ENCODE data around the gene FARP2. TPM values are rescaled to one million over a fixed set of nuclear protein-coding genes. Genes with fewer than 3 reads are reported as not detected.
"Not testable (repeated sequence)": the region's sequence is repeated elsewhere in the genome, so short reads cannot be mapped to it uniquely, and the experiment has no call there.

The FARP2 gene
- total RNA-seq, 1 donor from 2014 or later: 62.0 TPM

DNA sequence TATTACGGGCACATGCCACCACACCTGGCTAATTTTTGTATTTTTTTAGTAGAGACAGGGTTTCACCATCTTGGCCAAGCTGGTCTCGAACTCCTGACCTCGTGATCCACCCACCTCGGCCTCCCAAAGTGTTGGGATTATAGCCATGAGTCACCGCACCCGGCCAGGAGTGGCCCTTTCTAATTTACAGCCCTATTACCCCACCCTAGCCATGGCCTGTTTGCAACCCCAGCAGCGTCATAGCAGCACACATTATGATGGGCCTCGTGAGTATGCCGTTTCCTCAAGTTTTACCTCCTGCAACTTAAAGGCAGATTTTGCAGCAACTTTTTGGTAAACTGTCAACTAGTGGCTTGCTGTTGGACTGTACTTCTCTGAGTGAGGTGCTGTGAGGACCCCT is 97.8 kb downstream of the FARP2 start:
- not testable (repeated sequence) for DNase-seq (ENCODE audit: low read depth)

DNA sequence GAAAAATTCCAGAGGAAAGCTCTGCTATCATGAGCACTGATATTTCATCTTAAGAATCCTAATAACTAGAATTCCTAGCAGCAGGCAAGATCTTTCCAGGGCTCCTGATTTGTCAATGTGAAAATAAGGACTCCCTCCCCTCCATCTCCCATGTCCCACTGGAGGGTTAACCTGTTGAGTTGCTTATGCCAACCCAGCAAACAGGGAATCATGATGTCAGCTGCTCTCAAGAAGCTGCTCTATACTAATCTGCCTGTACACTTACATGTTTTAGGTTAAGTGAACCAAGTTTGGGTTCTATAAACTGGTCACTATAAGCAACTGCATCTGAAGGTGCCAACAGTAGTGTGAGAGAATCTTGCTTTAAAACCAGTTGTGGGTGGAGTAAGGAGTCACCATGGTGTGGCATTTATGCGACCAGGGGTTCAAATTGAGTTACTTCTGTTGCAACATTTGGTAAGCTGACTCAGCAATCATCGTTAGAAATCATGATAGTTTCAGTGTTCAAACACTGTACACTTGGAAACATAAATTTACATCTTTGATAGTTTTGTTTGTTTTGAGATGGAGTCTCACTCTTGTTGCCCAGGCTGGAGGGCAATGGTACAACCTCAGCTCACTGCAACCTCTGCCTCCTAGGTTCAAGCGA is 98.9 kb downstream of the FARP2 start:
- DNase-seq (ENCODE audit: low read depth): peak; percentile 14

DNA sequence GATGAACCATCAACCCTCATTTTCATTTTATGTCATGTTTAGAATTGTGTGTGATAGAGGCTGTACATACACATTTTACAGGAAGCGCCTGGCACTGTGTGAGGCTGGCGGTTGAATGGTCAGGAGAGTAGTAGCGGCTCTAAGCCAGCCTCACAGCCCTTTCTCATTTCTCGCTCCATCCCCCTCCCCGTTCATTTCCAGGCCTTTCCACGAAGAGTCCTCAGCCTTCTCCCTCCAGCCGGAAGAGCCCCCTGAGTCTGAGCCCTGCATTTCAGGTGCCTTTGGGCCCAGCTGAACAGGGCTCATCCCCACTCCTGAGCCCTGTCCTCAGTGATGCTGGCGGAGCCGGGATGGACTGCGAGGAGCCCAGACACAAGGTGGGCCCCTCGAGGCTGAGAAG is 100.5 kb downstream of the FARP2 start:
- no peak for DNase-seq (ENCODE audit: low read depth)

DNA sequence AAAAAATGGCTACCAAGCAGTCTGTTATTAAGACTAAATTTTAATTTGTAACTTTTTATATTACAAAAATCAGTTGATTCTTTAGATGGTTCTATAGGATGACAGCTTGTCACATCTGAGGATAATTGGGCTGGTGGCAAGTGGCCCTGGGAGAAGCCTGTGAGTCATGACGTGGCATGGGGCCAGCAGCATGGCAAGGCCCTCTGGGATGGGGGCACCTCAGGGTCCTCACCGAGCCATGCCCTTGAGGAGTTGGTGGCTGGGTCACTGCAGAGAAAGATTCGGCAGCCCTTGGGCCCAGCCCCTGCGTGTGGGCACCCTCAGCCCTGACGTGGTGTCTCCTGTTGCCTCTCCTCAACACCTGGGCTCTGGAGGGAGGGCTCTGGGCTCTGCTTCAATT is 102.6 kb downstream of the FARP2 start:
- DNase-seq (ENCODE audit: low read depth): no peak

DNA sequence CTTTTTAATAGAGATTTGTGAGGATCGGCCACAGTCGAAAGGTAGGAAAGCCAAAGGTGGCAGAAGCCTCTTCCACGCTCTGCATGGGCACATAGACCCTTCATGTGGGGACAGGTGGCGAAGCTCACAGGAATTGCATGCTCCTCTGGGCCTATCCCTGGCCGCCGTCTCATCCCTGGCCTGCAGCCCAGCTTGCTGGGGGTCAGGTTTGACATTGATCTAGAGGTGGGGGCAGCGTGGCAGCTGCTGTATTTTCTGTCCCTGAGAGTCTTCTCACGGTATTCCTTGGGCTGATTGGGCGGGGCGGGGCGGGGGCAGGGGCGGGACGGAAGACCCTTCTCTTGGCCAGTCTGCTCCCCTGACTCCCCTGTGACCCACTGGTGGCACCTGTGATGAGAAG is 103.4 kb downstream of the FARP2 start:
- no peak for DNase-seq (ENCODE audit: low read depth)

DNA sequence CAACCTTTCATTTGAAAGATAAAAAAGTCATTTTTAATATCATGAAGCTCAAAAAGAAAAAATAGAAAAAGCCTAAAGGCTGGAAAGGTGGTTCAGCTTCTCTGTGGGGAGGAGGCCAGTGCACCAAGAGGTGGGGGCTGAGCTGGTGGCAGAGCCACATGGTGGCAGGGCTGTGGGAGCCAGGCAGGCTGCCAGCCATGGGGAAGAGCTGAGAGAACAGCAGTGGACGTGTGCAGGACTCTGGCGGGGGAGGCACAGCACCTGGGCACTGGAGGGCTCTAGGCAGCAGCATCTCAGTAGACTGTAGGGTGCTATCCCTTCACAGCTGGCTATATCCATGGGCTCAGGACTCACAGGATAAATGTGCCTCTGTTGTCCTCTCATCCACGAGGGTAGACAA is 104.5 kb downstream of the FARP2 start:
- no peak for DNase-seq (ENCODE audit: low read depth)

DNA sequence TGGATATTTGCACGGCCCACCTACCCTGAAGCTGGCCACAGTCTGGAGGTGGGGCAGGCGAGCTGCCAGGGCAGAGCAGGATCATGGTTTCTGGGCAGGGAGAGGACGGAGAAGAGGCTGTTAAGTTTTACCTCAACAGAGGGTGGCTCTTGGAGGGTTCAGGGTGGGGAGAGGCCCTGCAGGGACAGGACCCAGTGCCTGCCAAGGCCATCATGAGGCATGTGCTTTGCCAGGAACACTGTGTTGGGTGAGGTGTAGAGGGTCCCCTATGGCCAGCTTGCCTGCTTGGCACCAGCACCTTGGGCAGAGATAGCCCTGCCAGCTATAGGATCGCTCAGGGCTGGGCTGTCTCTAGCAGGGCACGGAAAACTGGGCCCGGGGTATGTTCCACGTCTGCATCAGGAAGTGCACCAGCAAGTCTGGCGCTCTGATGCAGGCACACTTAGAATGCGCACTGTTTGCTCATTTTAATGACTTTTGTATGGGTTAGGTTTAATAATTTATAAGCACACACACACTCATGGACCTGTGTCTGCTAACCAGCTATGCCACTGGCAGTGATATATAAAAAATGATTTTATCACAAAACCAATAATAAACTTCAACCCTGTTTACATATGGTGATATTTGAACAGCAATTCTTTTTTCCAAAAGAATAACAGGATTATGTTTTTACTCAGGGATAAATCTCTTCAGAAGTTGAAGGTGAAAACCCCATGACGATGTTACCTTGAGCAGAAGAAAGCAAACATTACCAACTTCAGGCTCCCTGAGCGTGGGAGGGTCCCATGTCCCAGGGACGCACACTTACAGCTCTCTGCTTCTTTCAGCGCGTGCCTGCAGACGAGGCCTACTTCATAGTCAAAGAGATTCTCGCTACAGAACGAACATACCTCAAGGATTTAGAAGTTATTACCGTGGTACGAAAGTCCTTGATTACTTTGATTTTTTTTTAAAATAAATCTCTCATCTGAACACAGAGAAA is 105.9 kb downstream of the FARP2 start:
- DNase-seq (ENCODE audit: low read depth): peak; percentile 7

DNA sequence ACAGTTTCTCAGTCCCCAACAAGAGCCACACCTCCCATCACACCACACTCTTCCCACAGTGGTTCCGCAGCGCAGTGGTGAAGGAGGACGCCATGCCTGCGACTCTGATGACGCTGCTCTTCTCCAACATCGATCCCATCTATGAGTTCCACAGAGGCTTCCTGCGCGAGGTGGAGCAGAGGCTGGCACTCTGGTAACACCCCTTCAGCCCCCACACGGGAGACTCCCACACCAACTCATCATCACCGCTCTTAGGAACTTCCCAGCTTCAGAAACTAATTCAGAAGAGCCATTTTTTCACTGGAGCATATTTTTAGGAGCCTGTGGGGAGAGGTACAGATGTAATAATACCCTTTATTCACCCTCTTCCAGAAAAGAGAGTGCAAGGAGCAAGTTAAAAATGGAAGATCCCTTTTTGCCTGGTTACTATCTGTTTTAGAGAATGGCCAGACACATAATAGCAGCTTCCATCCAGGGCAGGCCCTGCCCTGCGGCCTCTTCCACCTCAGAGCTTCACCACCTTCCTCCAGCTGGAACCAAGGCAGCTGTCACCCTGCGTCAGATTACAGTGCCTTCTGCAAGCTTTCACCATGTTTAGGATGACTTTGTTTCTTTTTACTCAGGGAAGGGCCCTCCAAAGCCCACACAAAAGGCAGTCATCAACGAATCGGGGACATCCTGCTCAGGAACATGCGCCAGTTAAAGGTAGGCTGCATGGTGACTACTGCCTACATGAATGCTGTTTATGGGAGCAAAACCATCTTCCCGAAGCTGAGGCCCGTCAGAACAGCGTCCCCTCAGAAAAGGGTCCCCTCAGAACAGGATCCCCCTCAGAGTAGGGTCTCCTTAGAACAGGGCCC is 107.4 kb downstream of the FARP2 start:
- no peak for DNase-seq (ENCODE audit: low read depth)

DNA sequence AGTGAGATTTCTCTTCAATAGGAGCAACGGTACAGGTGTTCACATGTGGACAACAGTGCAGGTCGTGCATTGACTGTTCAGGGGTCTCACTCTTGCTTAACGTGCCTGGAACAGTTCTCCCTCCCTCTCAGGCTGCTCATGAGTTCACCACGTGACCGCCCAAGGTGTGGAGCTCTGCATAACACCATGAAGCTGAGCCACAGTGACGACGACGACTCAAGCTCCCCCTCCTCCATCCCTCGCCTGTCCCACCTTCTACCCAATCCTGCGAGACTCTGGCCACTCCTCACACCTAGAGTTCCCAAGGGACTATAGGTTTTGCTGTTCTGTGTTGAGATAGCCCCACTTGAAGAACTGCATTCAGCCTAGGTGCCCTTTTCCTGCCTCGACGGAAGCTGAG is 109.5 kb downstream of the FARP2 start:
- DNase-seq (ENCODE audit: low read depth): no peak

DNA sequence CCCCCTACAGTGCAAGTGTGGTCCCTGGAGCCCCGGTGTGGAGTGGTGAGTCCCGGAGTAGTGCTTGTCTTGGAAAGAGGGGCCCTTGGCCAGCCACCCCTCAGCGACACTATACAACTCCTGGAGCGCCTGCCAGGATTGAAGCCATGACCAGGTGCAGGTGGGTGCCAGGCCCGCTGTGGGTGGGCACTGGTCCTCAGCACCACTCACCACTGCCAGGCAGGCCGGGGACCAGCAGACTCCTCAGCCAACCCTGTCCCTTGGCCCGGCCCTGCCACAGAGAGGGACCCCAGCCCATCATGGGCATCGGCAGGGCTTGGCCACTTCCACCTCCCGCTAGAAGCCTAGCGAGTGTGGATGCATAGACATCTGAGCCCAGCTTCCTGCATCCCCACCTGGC is 110.1 kb downstream of the FARP2 start:
- DNase-seq (ENCODE audit: low read depth): no peak

DNA sequence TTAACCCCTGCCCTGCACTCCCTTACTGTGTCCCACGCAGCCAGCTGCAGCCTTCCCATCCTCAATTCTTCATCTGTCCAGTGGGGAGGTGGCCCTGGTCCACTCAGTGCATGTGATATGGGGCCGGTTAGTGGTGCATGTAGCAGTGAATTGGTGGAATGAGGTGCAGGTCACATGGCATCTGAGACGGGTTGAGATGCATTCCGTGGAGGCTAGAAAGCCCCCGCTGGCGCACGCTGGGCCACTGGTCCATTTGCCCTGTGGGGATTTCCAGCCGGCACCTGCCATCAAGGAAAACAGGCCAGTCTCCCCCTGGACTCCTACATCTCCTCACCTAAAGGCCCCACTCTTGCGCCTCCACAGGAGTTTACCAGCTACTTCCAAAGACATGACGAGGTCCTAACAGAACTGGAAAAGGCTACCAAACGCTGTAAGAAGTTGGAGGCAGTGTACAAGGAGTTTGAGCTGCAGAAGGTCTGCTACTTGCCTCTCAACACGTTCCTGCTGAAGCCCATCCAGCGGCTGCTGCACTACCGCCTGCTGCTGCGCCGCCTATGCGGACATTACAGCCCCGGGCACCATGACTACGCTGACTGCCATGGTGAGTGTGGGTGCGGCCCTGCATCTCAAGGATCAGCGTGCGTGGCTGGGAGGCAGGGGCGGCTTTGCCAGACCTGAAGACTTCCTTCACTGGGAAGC is 111.8 kb downstream of the FARP2 start:
- no peak for DNase-seq (ENCODE audit: low read depth)

DNA sequence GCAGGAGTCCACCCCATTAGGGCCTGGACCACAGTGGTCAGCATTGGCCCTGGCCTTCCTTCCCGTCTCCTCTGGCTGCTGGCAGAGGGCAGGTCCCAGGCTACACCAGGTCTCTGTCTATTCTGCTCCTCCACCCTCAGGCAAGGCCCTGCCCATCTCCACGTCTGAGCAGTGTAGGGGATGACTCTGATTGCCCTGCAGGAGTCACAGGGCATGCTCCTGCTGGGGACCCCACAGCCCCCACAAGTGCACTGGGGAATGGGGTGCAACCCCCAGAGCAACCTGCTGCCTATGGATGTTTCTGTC is 112.3 kb downstream of the FARP2 start:
- no peak for DNase-seq (ENCODE audit: low read depth)

DNA sequence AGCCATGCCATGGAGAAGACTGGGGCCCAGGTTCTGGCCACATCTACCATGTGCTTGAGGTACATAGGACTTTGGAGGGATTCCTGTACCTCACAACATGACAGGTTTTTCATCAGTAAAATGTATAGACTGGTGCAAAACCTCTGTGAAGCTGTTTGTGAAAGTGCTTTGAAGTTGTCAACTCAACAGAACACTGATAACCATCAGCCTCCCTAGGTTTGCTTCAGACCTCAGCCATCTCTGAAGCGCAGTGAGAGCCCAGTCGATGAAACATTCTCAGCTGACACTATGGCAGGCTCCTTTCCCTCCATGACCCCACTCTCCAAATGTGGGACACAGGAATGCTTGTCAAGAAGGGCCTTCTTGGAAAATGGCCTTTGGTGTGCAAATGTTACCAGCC is 113.7 kb downstream of the FARP2 start:
- no peak for DNase-seq (ENCODE audit: low read depth)

DNA sequence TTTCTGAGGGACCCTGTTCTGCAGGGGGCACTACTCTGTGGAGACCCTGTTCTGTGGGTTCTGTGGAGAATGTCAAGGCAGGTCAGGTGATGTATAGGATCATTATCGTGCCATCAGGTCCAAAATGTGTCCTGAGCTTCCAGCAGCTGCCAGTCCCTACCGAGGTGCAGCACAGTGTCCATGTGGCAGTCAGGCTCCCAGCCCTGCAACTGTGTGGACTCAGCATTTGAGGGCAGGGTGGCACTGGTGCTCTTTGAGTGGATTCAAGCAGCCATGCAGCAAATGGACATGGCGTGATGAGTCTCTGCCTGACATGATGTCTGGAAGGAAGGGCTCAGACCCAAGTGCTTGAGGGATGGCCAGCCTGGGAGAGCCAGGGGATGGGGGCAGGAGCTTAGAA is 117.3 kb downstream of the FARP2 start:
- DNase-seq (ENCODE audit: low read depth): no peak

DNA sequence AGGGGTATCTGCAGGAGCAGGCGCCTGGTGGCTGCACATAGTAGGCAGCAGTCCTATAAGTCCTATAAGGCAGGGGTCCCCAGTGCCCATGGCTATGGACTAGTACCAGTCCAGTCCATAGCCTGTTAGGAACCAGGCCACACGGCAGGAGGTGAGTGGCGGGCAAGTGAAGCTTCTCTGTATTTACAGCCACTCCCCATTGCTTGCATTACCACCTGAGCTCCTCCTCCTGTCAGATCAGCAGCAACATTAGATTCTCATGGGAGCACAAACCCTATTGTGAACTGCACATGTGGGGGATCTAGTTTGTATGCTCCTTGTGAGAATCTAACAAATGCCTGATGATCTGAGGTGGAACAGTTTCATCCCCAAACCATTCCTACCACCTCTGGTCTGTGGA is 119.2 kb downstream of the FARP2 start:
- no peak for DNase-seq (ENCODE audit: low read depth)

DNA sequence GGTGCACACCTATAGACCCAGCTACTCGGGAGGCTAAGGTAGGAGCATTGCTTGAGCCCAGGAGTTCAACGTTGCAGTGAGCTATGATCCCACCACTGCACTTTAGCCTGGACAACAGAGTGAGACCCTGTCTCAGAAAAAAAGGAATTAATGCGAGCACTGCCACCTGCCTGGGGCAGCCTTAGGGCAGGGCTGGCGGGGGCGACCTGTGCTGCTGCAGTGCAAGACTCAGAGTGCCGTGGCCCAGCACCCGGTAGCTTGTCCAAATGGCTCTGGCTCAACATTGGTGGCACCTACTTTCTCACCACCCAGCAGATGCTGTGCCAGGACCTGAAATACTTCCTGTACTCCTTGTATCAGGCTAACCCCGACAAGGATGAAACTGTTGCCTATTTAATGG is 122.1 kb downstream of the FARP2 start:
- no peak for DNase-seq (ENCODE audit: low read depth)

DNA sequence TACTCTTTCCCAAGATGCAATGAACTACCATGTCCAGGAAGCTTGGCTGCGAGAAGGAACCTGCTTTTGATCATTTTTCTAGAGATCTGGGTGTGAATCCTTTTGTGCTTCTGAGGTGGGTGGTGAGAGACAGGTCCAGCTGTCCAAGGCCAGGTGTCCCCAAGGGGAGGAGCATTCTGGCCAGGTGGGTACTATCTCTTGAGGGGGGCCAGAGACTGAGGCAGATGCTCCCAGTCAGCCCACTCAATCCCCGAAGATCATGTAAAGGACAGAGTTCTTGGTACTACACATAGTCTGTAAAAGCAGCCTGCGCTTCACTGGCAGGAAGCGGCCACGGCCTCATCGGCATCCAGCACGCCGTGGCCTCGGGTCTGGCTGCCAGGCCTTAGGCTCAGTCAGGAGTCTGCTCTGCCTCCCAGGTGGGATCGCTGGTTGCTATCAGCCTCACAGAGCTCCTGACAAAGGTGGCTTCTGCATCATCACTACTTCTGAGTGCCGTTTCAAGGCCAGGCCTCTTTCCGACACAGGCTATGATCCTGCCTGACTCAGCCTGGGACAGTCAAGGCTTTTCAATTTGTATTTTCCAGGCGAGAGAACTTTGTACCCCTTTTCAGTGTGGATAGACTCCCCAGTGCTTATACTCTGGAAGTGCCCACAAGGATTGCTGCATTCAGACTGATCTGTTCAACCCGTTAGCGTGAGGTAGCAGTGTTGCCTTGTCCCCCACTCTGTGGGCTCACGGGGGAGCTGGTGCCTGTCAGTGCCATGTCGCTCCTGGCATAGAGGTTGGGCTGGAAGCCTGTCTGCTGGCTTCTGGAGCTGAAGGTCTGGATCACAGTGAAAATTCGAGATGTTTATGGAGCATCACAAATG is 123.2 kb downstream of the FARP2 start:
- no peak for DNase-seq (ENCODE audit: low read depth)

DNA sequence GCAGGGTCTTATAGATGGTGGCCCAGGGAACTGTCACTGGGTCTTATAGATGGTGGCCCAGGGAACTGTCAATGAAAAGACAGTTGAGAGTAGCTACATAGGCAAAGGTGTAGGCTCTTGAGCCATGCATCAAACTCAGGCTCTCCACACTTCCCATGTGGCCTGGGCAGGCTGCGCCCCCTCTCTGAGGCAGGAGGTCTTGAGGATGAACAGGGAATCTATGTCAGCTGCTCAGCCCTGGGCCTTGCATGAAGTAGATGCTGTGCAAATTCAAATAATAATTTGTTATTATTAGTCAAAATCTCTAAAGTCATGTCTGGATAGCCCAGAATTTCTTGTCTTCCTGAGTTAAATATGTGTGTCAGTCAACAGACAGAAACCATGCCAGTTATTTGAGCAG is 125.6 kb downstream of the FARP2 start:
- DNase-seq (ENCODE audit: low read depth): no peak

DNA sequence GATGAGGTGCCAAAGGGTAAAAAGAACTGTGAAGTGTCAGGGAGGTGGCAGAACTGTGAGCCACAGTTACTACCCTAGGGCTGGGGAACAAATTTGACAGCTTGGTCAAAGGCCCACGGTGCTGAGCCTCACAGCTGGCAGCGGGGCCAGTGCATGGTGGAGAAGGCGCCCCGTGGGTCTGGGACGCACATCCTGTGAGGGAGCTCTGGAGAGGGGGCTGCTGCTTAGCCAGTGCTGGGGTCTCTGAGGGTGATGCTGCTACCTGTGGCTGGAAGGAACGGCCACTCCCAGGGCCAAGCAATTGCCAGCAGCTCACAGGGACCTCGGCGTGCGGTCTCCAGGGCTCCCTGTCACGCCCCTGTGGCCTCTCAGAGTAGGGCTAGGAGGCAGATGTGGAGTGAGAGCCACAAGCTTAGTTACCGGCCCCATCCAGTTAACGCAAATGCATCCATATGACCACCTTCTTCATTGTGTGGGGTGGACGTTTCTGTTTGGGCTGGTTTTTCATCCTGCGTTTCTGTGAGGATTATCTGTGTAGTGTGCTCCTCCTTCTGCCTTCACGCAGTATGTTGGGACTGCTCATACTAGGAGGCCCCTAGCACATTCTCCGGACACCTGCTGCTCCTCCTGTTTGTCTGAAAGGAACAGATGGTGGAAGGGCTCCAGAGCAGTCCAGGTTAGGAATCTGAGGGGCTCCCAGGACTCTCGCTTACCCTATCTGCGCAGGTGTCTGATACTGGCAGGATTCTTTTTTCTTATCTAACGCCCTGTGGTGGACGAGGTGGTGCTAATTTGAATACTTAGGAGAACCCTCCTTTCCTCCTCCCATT is 126.3 kb downstream of the FARP2 start:
- no peak for DNase-seq (ENCODE audit: low read depth)

DNA sequence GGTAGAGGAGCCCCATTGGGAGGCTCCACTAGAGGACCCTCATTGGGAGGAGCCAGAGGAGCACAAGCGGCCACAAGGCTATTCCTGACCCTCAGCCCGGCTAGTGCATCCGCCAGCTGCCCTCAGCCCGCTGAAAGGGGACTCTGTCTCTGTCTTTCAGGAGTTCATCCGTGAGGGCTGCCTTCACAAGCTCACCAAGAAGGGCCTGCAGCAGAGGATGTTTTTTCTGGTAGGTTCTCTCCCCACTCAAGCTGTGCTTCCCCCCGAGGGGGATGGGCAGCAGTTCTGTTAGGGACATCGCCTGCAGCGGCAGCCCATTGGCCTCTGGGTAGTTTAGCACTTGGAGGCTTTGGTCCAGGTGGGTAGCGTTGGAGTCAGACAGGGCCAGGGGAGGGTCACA is 127.2 kb downstream of the FARP2 start:
- DNase-seq (ENCODE audit: low read depth): no peak
